CD4-positive, alpha-beta memory T cell (primary cell): Measurements from ENCODE around the gene ARHGEF26. TPM values are rescaled to one million over a fixed set of nuclear protein-coding genes. Genes with fewer than 3 reads are reported as not detected.

Source experiments
- CTCF ChIA-PET: fragments of 350-600 bp; sonication (Branson Sonifier 250); formaldehyde crosslinking; loops from one replicate; lab custom pipeline; 2021; ENCODE audit warnings: inconsistent platforms; ENCODE audit not compliant: partially characterized antibody; lab: Charles Lee
- POLR2A ChIA-PET: fragments of 350-600 bp; sonication (Branson Sonifier 250); formaldehyde crosslinking; loops from one replicate; lab custom pipeline; 2021; ENCODE audit not compliant: partially characterized antibody; lab: Charles Lee
- DNase-seq, 5 donors: peaks; one replicate each; pipeline versions ENCODE4 v3.0.0 to v3.0.0-alpha.2; 2020 to 2022; ENCODE audit warnings: mixed read lengths in 1 of 5
- H3K27ac ChIP-seq: one replicate; pipeline ENCODE4 v1.7.0; 2013; ENCODE audit warnings: low read depth, low read length
- H3K27me3 ChIP-seq: 2 replicates; pipeline ENCODE4 v1.7.0; 2013; ENCODE audit warnings: mild to moderate bottlenecking, low read length, moderate library complexity; ENCODE audit not compliant: insufficient read depth
- H3K36me3 ChIP-seq: 2 replicates; pipeline ENCODE4 v1.7.0; 2013; ENCODE audit warnings: mild to moderate bottlenecking, low read length, moderate library complexity; ENCODE audit not compliant: insufficient read depth
- H3K4me1 ChIP-seq: 2 replicates; pipeline ENCODE4 v1.7.0; 2013; ENCODE audit warnings: mild to moderate bottlenecking, low read length, moderate library complexity; ENCODE audit not compliant: insufficient read depth
- H3K4me3 ChIP-seq, 2 donors: one replicate each; pipeline ENCODE4 v1.7.0; 2013; ENCODE audit warnings: low read length in 2 of 2, mild to moderate bottlenecking in 1 of 2
- H3K9me3 ChIP-seq, 2 donors: one replicate each; pipeline ENCODE4 v1.7.0; 2013; ENCODE audit warnings: low read length in 2 of 2, control low read depth in 1 of 2; ENCODE audit not compliant: control insufficient read depth in 1 of 2
- H3K27ac Mint-ChIP-seq, 7 donors: one replicate each; pipeline ENCODE4 v1.8.0; 2020 to 2021; ENCODE audit warnings: mixed read lengths in 7 of 7, mild to moderate bottlenecking in 6 of 7, inconsistent platforms in 3 of 7, moderate library complexity in 3 of 7
- H3K27me3 Mint-ChIP-seq, 2 donors: one replicate each; pipeline ENCODE4 v1.8.0; 2020 to 2021; ENCODE audit warnings: mixed read lengths in 2 of 2
- H3K36me3 Mint-ChIP-seq, 2 donors: one replicate each; pipeline ENCODE4 v1.8.0; 2020 to 2021; ENCODE audit warnings: mixed read lengths in 2 of 2, inconsistent platforms in 1 of 2, mild to moderate bottlenecking in 1 of 2
- H3K4me1 Mint-ChIP-seq, 4 donors: one replicate each; pipeline ENCODE4 v1.8.0; 2020 to 2021; ENCODE audit warnings: mixed read lengths in 4 of 4, mild to moderate bottlenecking in 1 of 4
- H3K4me3 Mint-ChIP-seq, 8 donors: one replicate each; pipeline ENCODE4 v1.8.0; 2020 to 2021; ENCODE audit warnings: mixed read lengths in 8 of 8, mild to moderate bottlenecking in 7 of 8, moderate library complexity in 6 of 8, inconsistent platforms in 3 of 8
- H3K9me3 Mint-ChIP-seq, 8 donors: one replicate each; pipeline ENCODE4 v1.8.0; 2020 to 2021; ENCODE audit warnings: mixed read lengths in 8 of 8, mild to moderate bottlenecking in 5 of 8, inconsistent platforms in 3 of 8, moderate library complexity in 1 of 8
- intact Hi-C: fragments of 100-400 bp; cut with micrococcal nuclease; formaldehyde crosslinking; loops from one replicate; pipeline ENCODE4 v1.15.1; 2023
- polyA plus RNA-seq, 2 donors: library from polyadenylated mRNA; unstranded; fragments of 300-500 nt; fragmentation: Illumina TruSeq; gene quantifications; one replicate each; pipeline ENCODE4 v1.2.3, GENCODE V29; 2021
- total RNA-seq, 2 experiments: library from RNA; stranded (reverse); gene quantifications; one replicate each; pipeline ENCODE4 v1.2.3, GENCODE V29; 2021

Gene ARHGEF26
- total and polyA plus RNA-seq, 4 experiments from 2014 or later = 0.06 to 0.33 (median 0.16) TPM

GRCh38 chr3:154250291-154250690, 129.1 kb downstream of the ARHGEF26 start:
- Mint-ChIP-seq H3K9me3 (no peaks in the 10 kb centered on the region), H3K4me1 (peaks cover 0 to 4% (median 1%) of the 10 kb centered on the region in 4 donors), H3K36me3 (peaks cover 37 to 49% of the 10 kb centered on the region in 2 donors), H3K27me3 (no peaks in the 10 kb centered on the region), H3K27ac (no peak overlapping the region), H3K4me3 (no peak overlapping the region)
- intact Hi-C loops = loop anchor here (5.0 kb wide), 2 partner anchors 153 to 958 kb away; no protein-coding TSS in a partner anchor
- H3K9me3 ChIP-seq = no peaks in the 10 kb centered on the region
- no peaks in the 10 kb centered on the region for H3K4me1 ChIP-seq
- no peaks in the 10 kb centered on the region for H3K36me3 ChIP-seq
- no peaks in the 10 kb centered on the region for H3K27me3 ChIP-seq
- H3K27ac ChIP-seq = no peak overlapping the region
- ChIA-PET CTCF (no interaction called here), POLR2A (no interaction called here)
- no peak overlapping the region for H3K4me3 ChIP-seq
- DNase-seq = no peak

GRCh38 chr3:154251610-154252009, 130.4 kb downstream of the ARHGEF26 start:
- H3K27ac ChIP-seq = no peak overlapping the region
- no peaks in the 10 kb centered on the region for H3K27me3 ChIP-seq
- no peaks in the 10 kb centered on the region for H3K36me3 ChIP-seq
- Mint-ChIP-seq H3K27me3 (no peaks in the 10 kb centered on the region), H3K36me3 (peaks cover 47 to 54% of the 10 kb centered on the region in 2 donors), H3K4me1 (peaks cover 0 to 4% (median 1%) of the 10 kb centered on the region in 4 donors), H3K27ac (no peak overlapping the region), H3K9me3 (no peaks in the 10 kb centered on the region), H3K4me3 (no peak overlapping the region)
- H3K9me3 ChIP-seq = no peaks in the 10 kb centered on the region
- ChIA-PET POLR2A (no interaction called here), CTCF (no interaction called here)
- DNase-seq = no peak
- H3K4me3 ChIP-seq = no peak overlapping the region
- H3K4me1 ChIP-seq = no peaks in the 10 kb centered on the region
- intact Hi-C loops = loop anchor here (2.0 to 5.0 kb wide), 3 partner anchors 154 to 959 kb away; no protein-coding TSS in a partner anchor

- no peaks in the 10 kb centered on the region for H3K9me3 ChIP-seq
- no peak overlapping the region for H3K4me3 ChIP-seq
- peaks cover 2% of the 10 kb centered on the region for H3K36me3 ChIP-seq
- Mint-ChIP-seq H3K27me3 (no peaks in the 10 kb centered on the region), H3K4me1 (peaks cover 0 to 4% (median 1%) of the 10 kb centered on the region in 4 donors), H3K36me3 (peaks cover 52 to 58% of the 10 kb centered on the region in 2 donors), H3K4me3 (no peak overlapping the region), H3K27ac (peak overlapping the region in 4 of 7 donors; percentile 2 to 52 (median 38)), H3K9me3 (no peaks in the 10 kb centered on the region)
- ChIA-PET CTCF (interaction anchor here (0.7 to 3.0 kb wide), 11 partner anchors 10 to 1770 kb away, joined by 3 to 18 read pairs (median 3); no protein-coding TSS in a partner anchor), POLR2A (no interaction called here)
- H3K27ac ChIP-seq = no peak overlapping the region
- intact Hi-C loops = loop anchor here (1.0 to 5.0 kb wide), 5 partner anchors 156 to 1210 kb away; no protein-coding TSS in a partner anchor
- H3K4me1 ChIP-seq = no peaks in the 10 kb centered on the region
- DNase-seq = peak; percentile 32 to 66 (median 38)
- no peaks in the 10 kb centered on the region for H3K27me3 ChIP-seq
Measured at GRCh38 chr3:154252759-154253638, 131.8 kb downstream of the ARHGEF26 start.

- H3K4me1 ChIP-seq = no peaks in the 10 kb centered on the region
- no peak overlapping the region for H3K27ac ChIP-seq
- H3K36me3 ChIP-seq = peaks cover 17% of the 10 kb centered on the region
- H3K4me3 ChIP-seq = no peak overlapping the region
- intact Hi-C loops = loop anchor here (5.0 kb wide), 2 partner anchors 157 to 962 kb away; no protein-coding TSS in a partner anchor
- no peaks in the 10 kb centered on the region for H3K9me3 ChIP-seq
- POLR2A ChIA-PET = no interaction called here
- no peak for DNase-seq
- Mint-ChIP-seq H3K27me3 (no peaks in the 10 kb centered on the region), H3K9me3 (no peaks in the 10 kb centered on the region), H3K36me3 (peaks cover 63 to 70% of the 10 kb centered on the region in 2 donors), H3K27ac (peak overlapping the region in 2 of 7 donors; percentile 23 to 71), H3K4me3 (no peak overlapping the region), H3K4me1 (peaks cover 0 to 6% (median 3%) of the 10 kb centered on the region in 4 donors)
- CTCF ChIA-PET = interaction anchor here (0.6 to 3.0 kb wide), 6 partner anchors 8 to 1230 kb away, joined by 3 to 18 read pairs (median 3); no protein-coding TSS in a partner anchor
- no peaks in the 10 kb centered on the region for H3K27me3 ChIP-seq
Measured at GRCh38 chr3:154254527-154254926, 133.3 kb downstream of the ARHGEF26 start.

- no peaks in the 10 kb centered on the region for H3K27me3 Mint-ChIP-seq
- intact Hi-C loops = no loop called here
- ChIA-PET CTCF (interaction anchor here (1.3 kb wide), 1 partner anchor 16 kb away, joined by 3 read pairs; no protein-coding TSS in a partner anchor), POLR2A (no interaction called here)
- peaks cover 0 to 6% (median 4%) of the 10 kb centered on the region in 4 donors for H3K4me1 Mint-ChIP-seq
- peaks cover 29% of the 10 kb centered on the region for H3K36me3 ChIP-seq
- H3K4me1 ChIP-seq = no peaks in the 10 kb centered on the region
- no peak overlapping the region for H3K4me3 ChIP-seq
- DNase-seq = no peak
- no peaks in the 10 kb centered on the region for H3K27me3 ChIP-seq
- no peak overlapping the region for H3K27ac ChIP-seq
- H3K36me3 Mint-ChIP-seq = peaks cover 65 to 73% of the 10 kb centered on the region in 2 donors
- peaks cover 0 to 3% (median 2%) of the 10 kb centered on the region in 8 donors for H3K9me3 Mint-ChIP-seq
- H3K9me3 ChIP-seq = no peaks in the 10 kb centered on the region
- H3K27ac Mint-ChIP-seq = peak overlapping the region in 2 of 7 donors; percentile 29 to 32
- H3K4me3 Mint-ChIP-seq = no peak overlapping the region
Measured at GRCh38 chr3:154273381-154273780, 152.2 kb downstream of the ARHGEF26 start.

GRCh38 chr3:154274348-154274747, 153.2 kb downstream of the ARHGEF26 start:
- CTCF ChIA-PET = no interaction called here

GRCh38 chr3:154275292-154275691, 154.1 kb downstream of the ARHGEF26 start:
- intact Hi-C loops = no loop called here
- no peaks in the 10 kb centered on the region for H3K27me3 ChIP-seq
- Mint-ChIP-seq H3K27me3 (no peaks in the 10 kb centered on the region), H3K9me3 (peaks cover 0 to 2% (median 0%) of the 10 kb centered on the region in 8 donors), H3K4me1 (peaks cover 0 to 6% (median 4%) of the 10 kb centered on the region in 4 donors), H3K27ac (peak overlapping the region in 1 of 7 donors; percentile 86), H3K36me3 (peaks cover 59 to 76% of the 10 kb centered on the region in 2 donors), H3K4me3 (no peak overlapping the region)
- no peaks in the 10 kb centered on the region for H3K9me3 ChIP-seq
- H3K4me3 ChIP-seq = no peak overlapping the region
- H3K4me1 ChIP-seq = no peaks in the 10 kb centered on the region
- no peak for DNase-seq
- no peak overlapping the region for H3K27ac ChIP-seq
- H3K36me3 ChIP-seq = peaks cover 45% of the 10 kb centered on the region
- ChIA-PET POLR2A (no interaction called here), CTCF (interaction anchor here (1.6 kb wide), 1 partner anchor 21 kb away, joined by 3 read pairs; no protein-coding TSS in a partner anchor)

More at GRCh38 chr3:154274348-154274747, 153.2 kb downstream of the ARHGEF26 start:
- H3K4me3 Mint-ChIP-seq = no peak overlapping the region
- H3K27ac Mint-ChIP-seq = peak overlapping the region in 3 of 7 donors; percentile 30 to 77 (median 47)
- H3K4me1 Mint-ChIP-seq = peaks cover 0 to 6% (median 4%) of the 10 kb centered on the region in 4 donors
- no peaks in the 10 kb centered on the region for H3K4me1 ChIP-seq
- H3K36me3 ChIP-seq = peaks cover 36% of the 10 kb centered on the region
- H3K9me3 Mint-ChIP-seq = peaks cover 0 to 2% (median 0%) of the 10 kb centered on the region in 8 donors
- H3K27me3 ChIP-seq = no peaks in the 10 kb centered on the region
- DNase-seq = no peak
- no peak overlapping the region for H3K27ac ChIP-seq
- H3K4me3 ChIP-seq = no peak overlapping the region
- POLR2A ChIA-PET = no interaction called here
- no peaks in the 10 kb centered on the region for H3K9me3 ChIP-seq
- H3K27me3 Mint-ChIP-seq = no peaks in the 10 kb centered on the region
- H3K36me3 Mint-ChIP-seq = peaks cover 62 to 74% of the 10 kb centered on the region in 2 donors
- intact Hi-C loops = no loop called here
